HG03025 (cell line): ENCODE measurements around the gene ADGRF5.

ENCODE experiments used
- ATAC-seq: cut with Tn5 transposase; IDR thresholded peaks from one replicate; pipeline ENCODE4 v1.9.1; 2021; ENCODE audit warnings: mild to moderate bottlenecking, moderate library complexity; ENCODE audit not compliant: unreplicated experiment, low FRiP score

The ADGRF5 gene

GRCh38 chr6:46933751-46934150 is 12.0 kb upstream of the ADGRF5 start:
- ATAC-seq: no peak

DNA sequence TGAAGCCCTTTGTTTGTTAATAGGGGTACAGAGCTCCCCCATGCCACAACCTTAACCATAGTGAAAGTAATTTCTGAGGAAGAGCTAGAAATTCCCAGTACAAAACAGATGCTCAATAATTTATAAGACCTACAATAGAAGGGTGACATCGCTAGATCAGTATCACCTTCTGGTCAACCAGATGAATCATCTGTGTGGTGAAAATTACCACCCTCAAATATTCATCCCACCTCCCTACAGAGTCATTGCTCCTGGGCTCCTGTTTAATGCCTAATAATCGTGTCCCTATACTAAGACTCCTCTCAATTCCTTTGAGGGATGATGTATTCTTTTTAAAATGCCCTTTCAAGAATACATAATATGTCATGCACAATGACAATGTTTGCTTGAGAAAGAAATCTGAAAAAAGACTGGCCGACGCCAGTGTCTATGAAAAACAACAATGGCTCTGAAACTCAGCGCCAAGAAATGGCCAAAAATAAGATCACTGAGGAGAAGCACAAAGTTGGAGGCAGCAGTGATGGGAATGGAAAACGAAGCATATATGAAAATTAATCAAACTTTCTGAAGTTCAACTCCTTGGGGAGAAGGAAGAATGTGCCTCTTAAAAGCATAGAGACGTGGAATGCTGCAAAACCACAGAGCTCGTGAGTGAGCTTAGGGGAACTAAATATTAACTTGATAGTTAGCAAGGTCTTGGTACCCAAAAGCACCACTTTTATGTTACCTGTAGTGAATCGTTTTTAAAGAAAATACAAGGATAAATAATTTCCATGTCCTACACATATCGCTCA is 11.0 kb upstream of the ADGRF5 start:
- ATAC-seq: no peak

DNA sequence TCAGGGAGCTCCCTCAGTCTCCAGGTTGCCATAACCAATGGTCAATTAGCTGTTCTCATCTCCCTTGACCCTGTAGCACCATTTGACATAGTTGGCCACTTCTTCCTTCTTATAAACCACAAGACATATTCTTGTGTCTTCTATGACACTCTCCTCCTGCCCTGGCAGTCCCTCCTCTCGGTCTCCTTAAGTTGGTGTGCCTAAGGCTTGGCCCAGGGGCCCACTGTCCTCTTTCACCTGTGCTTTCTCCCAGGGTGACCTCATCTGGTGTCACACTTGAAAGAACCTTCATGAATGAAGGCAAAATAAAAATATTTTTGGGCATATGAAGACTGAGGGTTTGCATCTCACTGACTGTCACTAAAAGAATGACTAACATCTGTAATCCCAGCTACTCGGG is 9.7 kb upstream of the ADGRF5 start:
- ATAC-seq: no peak

DNA sequence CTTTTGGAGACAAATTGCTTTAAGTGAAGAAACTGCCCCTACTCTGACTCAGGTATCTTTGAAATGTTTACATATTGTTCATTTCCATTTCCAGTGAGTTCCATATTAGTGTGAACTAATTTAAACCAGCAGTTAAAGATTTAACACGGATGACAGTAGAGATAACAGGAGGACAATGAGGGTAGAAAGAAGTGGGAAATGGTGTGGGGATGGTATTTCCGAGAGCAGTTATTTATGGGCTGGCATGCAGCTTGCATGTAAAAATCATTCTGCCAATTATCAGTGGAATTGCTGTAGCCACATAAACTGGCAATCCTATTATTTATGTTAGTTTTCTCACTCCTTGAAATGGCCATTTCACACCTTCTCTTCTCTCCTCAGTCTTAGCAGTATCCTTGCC is 8.6 kb upstream of the ADGRF5 start:
- ATAC-seq: no peak

- no peak for ATAC-seq
Observed at GRCh38 chr6:46927066-46927465, 5.3 kb upstream of the ADGRF5 start.

DNA sequence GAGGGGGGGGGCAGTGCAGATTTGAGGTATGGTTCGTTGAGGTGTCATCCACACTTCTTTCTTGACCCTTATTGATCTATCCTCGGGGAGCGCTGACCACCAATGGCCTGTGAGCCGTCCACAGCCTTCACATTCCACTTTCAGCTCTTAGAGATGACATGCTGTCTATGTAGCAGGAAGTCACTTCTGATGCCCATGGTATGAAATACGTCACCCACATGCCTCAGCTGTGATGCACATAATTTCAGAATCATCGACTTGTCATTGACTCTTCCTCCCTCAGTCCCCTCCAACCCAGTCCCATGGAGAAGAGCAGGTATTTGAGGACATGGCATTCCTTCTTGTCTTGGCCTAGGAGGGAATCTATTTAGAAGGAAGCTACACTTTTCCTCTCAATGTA is 4.7 kb upstream of the ADGRF5 start:
- ATAC-seq: no peak

DNA sequence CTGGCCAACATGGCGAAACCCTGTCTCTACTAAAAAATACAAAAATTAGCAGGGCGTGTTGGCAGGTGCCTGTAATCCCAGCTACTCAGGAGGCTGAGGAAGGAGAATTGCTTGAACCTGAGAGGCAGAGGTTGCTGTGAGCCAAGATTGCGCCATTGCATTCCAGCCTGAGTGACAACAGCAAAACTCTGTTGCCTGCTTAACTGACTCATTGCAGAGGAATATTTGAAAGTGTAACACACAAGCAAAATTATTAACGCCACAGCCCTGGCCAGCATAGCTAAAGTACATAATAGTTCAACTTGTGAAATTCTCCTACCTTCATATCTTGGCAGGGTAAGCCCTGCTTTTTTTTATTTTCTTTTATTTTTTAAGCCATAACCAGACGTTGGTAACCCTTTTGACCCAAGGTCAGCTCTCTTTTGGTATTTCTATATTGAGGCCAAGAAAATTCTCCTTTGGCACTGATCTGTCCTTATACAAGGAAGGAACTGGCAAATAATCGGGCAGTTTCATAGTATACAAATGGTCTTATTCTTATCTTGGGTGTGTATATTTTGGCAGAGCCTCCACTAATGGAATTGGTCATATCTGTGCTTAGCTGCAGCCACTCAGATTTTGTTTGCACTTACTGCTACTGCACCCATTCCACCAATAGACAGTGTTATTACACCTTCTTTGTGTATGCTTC is 4.0 kb upstream of the ADGRF5 start:
- no peak for ATAC-seq

DNA sequence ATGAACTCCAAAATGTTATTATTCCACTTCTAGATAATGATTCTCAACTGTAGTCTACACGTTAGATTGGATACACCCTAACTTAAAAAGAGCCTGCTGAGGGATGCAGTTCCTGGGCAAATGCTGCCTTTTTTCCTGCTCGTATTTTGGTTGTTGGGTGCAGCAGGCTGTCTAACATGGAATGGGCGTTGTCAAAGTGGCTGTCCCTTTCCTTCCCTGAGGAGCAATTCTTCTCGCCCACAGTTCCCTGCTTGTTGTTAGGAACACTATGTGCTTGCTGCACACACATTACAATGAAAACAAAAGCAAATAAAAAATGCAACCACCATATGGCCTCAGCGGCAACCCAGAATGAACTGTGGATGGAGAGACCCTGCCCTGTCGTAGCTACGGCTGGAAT is 1.7 kb upstream of the ADGRF5 start:
- ATAC-seq: no peak

DNA sequence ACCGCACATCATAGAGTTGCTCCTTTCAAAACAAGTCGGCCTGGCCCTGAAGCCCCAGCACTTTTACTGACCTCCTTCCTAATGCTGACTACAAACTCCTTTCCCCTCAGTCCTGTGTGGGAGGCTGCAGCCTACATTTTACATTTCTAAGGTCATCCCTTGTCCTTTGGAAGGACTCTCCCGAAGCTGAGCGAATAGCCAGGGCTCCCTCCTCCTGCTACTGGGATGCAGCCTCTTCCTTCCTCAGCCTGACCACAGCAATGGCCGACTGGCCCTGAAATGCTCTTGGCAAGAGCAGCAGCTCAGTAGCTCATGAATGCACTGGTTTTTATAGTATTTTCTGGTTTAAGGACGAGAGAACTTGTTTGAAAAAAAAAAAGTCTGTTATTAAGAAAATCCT is 679 bp downstream of the ADGRF5 start:
- ATAC-seq: no peak

GRCh38 chr6:46918806-46919205 is 2.9 kb downstream of the ADGRF5 start:
- no peak for ATAC-seq

- ATAC-seq: no peak
Observed at GRCh38 chr6:46917002-46917545, 4.7 kb downstream of the ADGRF5 start.

DNA sequence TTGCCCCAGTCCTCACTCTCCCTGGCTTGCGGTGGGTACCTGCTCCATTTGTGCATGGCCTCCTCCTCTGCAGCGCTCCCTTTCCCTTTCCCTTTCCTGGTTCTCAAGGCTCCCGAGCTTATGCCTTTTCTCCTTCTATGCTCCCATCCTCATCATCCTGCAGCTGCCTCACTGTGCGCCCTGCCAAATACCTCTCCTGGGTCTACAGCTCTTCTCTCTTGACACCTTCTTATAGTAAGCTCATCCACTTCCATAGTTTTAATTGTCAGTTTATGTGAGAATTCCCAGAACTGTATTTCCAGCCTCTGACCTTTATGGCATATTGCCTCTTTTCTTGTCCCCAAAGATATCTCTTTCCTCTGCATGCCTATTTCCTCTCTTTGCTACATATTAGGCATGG is 5.9 kb downstream of the ADGRF5 start:
- no peak for ATAC-seq

- no peak for ATAC-seq
Observed at GRCh38 chr6:46915380-46915779, 6.4 kb downstream of the ADGRF5 start.

DNA sequence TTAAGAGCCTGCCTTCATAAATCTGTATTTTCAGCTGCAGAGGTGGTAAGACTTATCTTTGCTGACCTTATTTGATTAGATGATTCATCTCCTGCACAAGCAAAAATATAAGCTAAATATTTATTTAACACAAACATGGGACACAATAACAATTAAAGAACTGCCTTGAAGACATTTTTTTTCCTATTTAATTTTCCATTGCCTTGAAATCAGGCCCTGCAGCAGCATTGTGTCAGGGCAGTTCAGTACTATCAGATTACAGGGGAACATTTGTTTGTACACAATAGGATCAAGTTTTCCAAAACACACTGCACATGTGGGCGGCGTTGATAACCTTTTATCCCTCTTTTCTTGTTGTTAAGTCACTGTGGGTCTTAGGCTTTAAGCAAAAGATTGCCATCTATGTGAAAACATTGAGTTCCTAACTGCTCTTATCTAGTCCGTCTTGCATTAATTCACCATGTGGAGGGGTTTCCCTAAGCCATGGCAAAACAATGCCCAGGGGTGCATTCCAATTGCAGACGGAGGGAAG is 7.4 kb downstream of the ADGRF5 start:
- no peak for ATAC-seq

GRCh38 chr6:46909371-46909770 is 12.4 kb downstream of the ADGRF5 start:
- no peak for ATAC-seq

GRCh38 chr6:46906776-46907175 is 15.0 kb downstream of the ADGRF5 start:
- ATAC-seq: no peak

- no peak for ATAC-seq
Observed at GRCh38 chr6:46904117-46904516, 17.6 kb downstream of the ADGRF5 start.

- ATAC-seq: no peak
Observed at GRCh38 chr6:46903175-46903574, 18.6 kb downstream of the ADGRF5 start.

GRCh38 chr6:46901882-46902314 is 19.8 kb downstream of the ADGRF5 start:
- ATAC-seq: no peak

GRCh38 chr6:46900266-46900665 is 21.5 kb downstream of the ADGRF5 start:
- ATAC-seq: no peak

DNA sequence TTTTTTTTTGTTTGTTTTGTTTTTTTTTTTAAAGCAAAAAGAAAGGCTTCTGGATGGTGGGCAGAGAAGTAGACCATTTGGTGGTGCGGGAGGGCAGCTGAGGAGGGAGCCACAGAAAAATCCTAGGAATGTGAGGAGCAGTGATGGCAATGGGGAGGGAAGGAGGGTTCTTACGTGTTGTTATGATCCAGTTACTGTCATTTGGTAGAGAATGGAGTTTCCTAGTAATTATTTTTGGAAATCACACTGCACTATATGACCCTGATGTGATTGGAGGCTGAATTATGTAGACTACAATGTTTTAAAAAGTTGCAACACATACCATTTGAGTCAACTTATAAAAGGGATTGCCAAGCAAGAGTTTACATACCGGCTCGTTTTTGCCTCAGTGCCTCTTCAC is 22.1 kb downstream of the ADGRF5 start:
- no peak for ATAC-seq

- no peak for ATAC-seq
Observed at GRCh38 chr6:46898006-46898405, 23.7 kb downstream of the ADGRF5 start.
